Activated CD8-positive, alpha-beta T cell treated with anti-CD3 and anti-CD28 coated beads for 36 hours (primary cell): ENCODE data around the gene MAP4K4. TPM values are rescaled to one million over a fixed set of nuclear protein-coding genes. Genes with fewer than 3 reads are reported as not detected.

Source experiments
- ATAC-seq: fragments of 200-7000 bp; cut with Tn5 transposase; one replicate; pipeline ENCODE4 v1.10.0; 2021; ENCODE audit warnings: mild to moderate bottlenecking, moderate library complexity
- CTCF ChIA-PET: fragments of 350-600 bp; sonication (Branson Sonifier 250); formaldehyde crosslinking; loops from one replicate; lab custom pipeline; 2021; ENCODE audit warnings: antibody characterized with exemption; lab: Charles Lee
- POLR2A ChIA-PET: fragments of 350-600 bp; sonication (Branson Sonifier 250); formaldehyde crosslinking; loops from one replicate; lab custom pipeline; 2021; ENCODE audit warnings: antibody characterized with exemption; lab: Charles Lee
- DNase-seq: peaks from one replicate; pipeline ENCODE4 v3.0.0-alpha.2; 2020
- H3K27ac Mint-ChIP-seq: one replicate; pipeline ENCODE4 v1.8.0; 2021; ENCODE audit warnings: mild to moderate bottlenecking, mixed read lengths
- H3K27me3 Mint-ChIP-seq: one replicate; pipeline ENCODE4 v1.8.0; 2021; ENCODE audit warnings: mixed read lengths
- H3K36me3 Mint-ChIP-seq: one replicate; pipeline ENCODE4 v1.8.0; 2021; ENCODE audit warnings: low read depth, mixed read lengths
- H3K4me1 Mint-ChIP-seq: one replicate; pipeline ENCODE4 v1.8.0; 2021; ENCODE audit warnings: low read depth, mixed read lengths
- H3K4me3 Mint-ChIP-seq: one replicate; pipeline ENCODE4 v1.8.0; 2021; ENCODE audit warnings: mild to moderate bottlenecking, moderate library complexity, mixed read lengths
- H3K9me3 Mint-ChIP-seq: one replicate; pipeline ENCODE4 v1.8.0; 2021; ENCODE audit warnings: mixed read lengths
- CTCF ChIP-seq: fragments of 200-600 bp; IDR thresholded peaks from one replicate; pipeline ENCODE4 v1.8.0; 2022; ENCODE audit warnings: antibody characterized with exemption, mild to moderate bottlenecking
- intact Hi-C: fragments of 100-400 bp; cut with micrococcal nuclease; formaldehyde crosslinking; loops from one replicate; pipeline ENCODE4 v1.10.0; 2022
- total RNA-seq, 2 experiments: library from RNA; stranded (reverse); gene quantifications; one replicate each; pipeline ENCODE4 v1.2.3, GENCODE V29; 2021

Gene MAP4K4
- total RNA-seq, 2 experiments from 2014 or later = 26.3 to 27.3 TPM

- peaks cover 72% of the 10 kb centered on the region for H3K4me1 Mint-ChIP-seq
- H3K9me3 Mint-ChIP-seq = peaks cover 7% of the 10 kb centered on the region
- ChIA-PET POLR2A (interaction anchor here (0.6 to 4.2 kb wide), 10 partner anchors 9 to 282 kb away, joined by 3 to 17 read pairs (median 4); partner anchors contain the start of gene MAP4K4), CTCF (interaction anchor here (0.7 to 2.8 kb wide), 11 partner anchors 9 to 535 kb away, joined by 3 to 11 read pairs (median 4); no protein-coding TSS in a partner anchor)
- peaks cover 29% of the 10 kb centered on the region for H3K36me3 Mint-ChIP-seq
- H3K4me3 Mint-ChIP-seq = peak overlapping the region; percentile 10
- TF ChIP-seq CTCF = no peak
- H3K27ac Mint-ChIP-seq = peak overlapping the region; percentile 99
- intact Hi-C loops = loop anchor here (5.0 to 10.0 kb wide), 2 partner anchors 40 to 368 kb away; no protein-coding TSS in a partner anchor
- H3K27me3 Mint-ChIP-seq = no peaks in the 10 kb centered on the region
- DNase-seq = peak; percentile 68
- peak; percentile 28 for ATAC-seq
Measured at GRCh38 chr2:101717071-101717845, 19.8 kb downstream of the MAP4K4 start.

DNA sequence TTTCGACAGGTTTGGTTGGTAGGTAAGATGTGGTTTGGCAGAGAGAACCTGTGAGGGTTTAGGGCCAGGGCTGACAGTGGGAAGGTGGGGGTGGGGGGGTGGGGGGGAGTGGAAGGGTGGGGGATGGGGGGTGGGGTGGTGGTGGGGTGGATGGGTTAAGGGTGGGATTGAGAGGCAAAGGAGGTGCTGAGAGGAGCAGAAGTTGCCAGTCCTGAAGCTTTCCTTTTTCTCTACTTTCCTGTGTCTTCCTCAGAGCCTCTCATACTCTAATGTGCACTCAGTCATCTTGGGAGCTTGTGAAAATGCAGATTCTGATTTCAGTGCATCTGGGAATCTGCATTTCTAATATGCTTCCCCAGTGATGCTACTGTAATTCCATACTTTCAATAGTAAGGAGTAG lies 21.0 kb downstream of the MAP4K4 start:
- TF ChIP-seq CTCF = no peak
- no peak for DNase-seq
- H3K36me3 Mint-ChIP-seq = peaks cover 37% of the 10 kb centered on the region
- no peak for ATAC-seq
- POLR2A ChIA-PET = interaction anchor here (0.6 to 4.2 kb wide), 10 partner anchors 8 to 643 kb away, joined by 3 to 17 read pairs (median 6); no protein-coding TSS in a partner anchor
- peak overlapping the region; percentile 99 for H3K27ac Mint-ChIP-seq
- CTCF ChIA-PET = interaction anchor here (0.8 to 2.8 kb wide), 11 partner anchors 9 to 61 kb away, joined by 3 to 11 read pairs (median 5); no protein-coding TSS in a partner anchor
- peaks cover 12% of the 10 kb centered on the region for H3K9me3 Mint-ChIP-seq
- intact Hi-C loops = loop anchor here (5.0 to 10.0 kb wide), 2 partner anchors 39 to 366 kb away; no protein-coding TSS in a partner anchor
- no peaks in the 10 kb centered on the region for H3K27me3 Mint-ChIP-seq
- H3K4me3 Mint-ChIP-seq = peak overlapping the region; percentile 22
- peaks cover 83% of the 10 kb centered on the region for H3K4me1 Mint-ChIP-seq

DNA sequence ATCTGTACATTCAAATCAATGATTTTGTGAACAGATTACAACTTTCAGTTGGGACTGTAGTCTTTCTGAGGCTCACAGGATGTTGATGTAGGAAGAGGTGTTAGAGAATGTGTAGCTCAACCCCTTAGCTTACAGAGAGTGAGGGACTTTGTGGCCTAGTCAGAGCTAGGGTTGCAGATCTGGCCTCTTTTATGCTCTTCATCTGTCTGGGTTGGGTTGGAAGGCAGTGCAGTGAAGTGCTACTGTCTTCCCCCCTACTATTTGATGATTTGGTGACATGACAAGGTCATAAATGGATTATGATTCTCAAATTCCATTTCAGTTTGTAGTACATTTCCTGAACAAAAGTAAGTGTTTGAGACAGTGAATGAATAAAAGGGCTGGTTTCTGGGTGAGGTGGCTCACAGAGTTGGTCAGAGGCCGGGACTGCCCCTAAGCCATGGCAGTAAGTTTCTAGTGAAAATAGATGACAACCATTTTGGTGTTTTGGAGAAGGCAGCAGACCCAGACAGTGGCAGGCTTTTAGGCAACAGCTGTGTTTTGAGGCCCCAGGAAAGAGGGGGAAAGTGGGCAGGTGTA lies 21.6 kb downstream of the MAP4K4 start:
- peaks cover 41% of the 10 kb centered on the region for H3K36me3 Mint-ChIP-seq
- no peak for TF ChIP-seq CTCF
- peaks cover 13% of the 10 kb centered on the region for H3K9me3 Mint-ChIP-seq
- peaks cover 85% of the 10 kb centered on the region for H3K4me1 Mint-ChIP-seq
- CTCF ChIA-PET = interaction anchor here (0.8 to 2.8 kb wide), 9 partner anchors 8 to 112 kb away, joined by 4 to 10 read pairs (median 4); no protein-coding TSS in a partner anchor
- H3K27me3 Mint-ChIP-seq = no peaks in the 10 kb centered on the region
- intact Hi-C loops = loop anchor here (5.0 to 10.0 kb wide), 2 partner anchors 38 to 366 kb away; no protein-coding TSS in a partner anchor
- POLR2A ChIA-PET = interaction anchor here (1.1 to 4.2 kb wide), 7 partner anchors 9 to 22 kb away, joined by 3 to 17 read pairs (median 10); no protein-coding TSS in a partner anchor
- H3K4me3 Mint-ChIP-seq = peak overlapping the region; percentile 41
- peak overlapping the region; percentile 99 for H3K27ac Mint-ChIP-seq
- ATAC-seq (peak; percentile 91), DNase-seq (peak; percentile 82)

DNA sequence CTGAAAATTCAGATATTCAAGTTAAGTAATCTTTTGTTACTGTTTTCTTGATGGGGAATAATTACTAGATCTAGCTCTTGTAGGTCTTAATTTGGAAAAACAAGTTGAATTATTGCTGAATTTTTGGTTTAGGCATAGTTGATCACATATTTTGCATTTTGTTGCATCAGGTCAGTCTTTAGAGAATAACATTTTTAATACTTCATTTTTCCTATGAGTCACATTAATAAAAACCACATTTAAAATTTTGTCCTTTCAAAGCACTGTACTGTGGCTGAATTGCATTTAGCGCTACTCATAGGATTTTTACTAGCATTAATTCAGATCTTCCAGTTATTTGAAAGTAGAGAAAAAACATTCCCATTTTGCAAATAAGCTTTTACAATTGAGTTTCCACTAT lies 23.2 kb downstream of the MAP4K4 start:
- Mint-ChIP-seq H3K4me1 (peaks cover 89% of the 10 kb centered on the region), H3K9me3 (peaks cover 13% of the 10 kb centered on the region), H3K4me3 (no peak overlapping the region), H3K27ac (peak overlapping the region; percentile 99), H3K27me3 (no peaks in the 10 kb centered on the region), H3K36me3 (peaks cover 42% of the 10 kb centered on the region)
- DNase-seq (no peak), ATAC-seq (no peak)
- POLR2A ChIA-PET = interaction anchor here (1.0 to 2.8 kb wide), 4 partner anchors 9 to 59 kb away, joined by 3 to 12 read pairs (median 4); no protein-coding TSS in a partner anchor
- intact Hi-C loops = no loop called here
- CTCF ChIA-PET = interaction anchor here (0.7 to 2.3 kb wide), 6 partner anchors 9 to 103 kb away, joined by 3 to 10 read pairs (median 4); no protein-coding TSS in a partner anchor
- no peak for TF ChIP-seq CTCF
